PC-3 (cell line): ENCODE results near the gene FOXN3. TPM values are rescaled to one million over a fixed set of nuclear protein-coding genes. Genes with fewer than 3 reads are reported as not detected.

Source experiments
- ATAC-seq: fragments of 200-7000 bp; cut with Tn5 transposase; 2 replicates; pipeline ENCODE4 v1.9.1; 2020; ENCODE audit warnings: mild to moderate bottlenecking, moderate library complexity
- BruUV-seq: library from RNA; stranded (reverse); fragments of 400-500 nt; replicated peaks from 2 replicates; lab custom pipeline; 2021; lab: Mats Ljungman, UMichigan
- CTCF ChIA-PET: fragments of 300-600 bp; sonication (Branson Sonifier 250); formaldehyde crosslinking; loops from one replicate; lab custom pipeline; 2022; ENCODE audit warnings: antibody characterized with exemption; lab: Charles Lee
- POLR2A ChIA-PET: fragments of 300-600 bp; sonication (Branson Sonifier 250); formaldehyde crosslinking; loops from one replicate; lab custom pipeline; 2022; ENCODE audit warnings: antibody characterized with exemption; ENCODE audit not compliant: unreplicated experiment; lab: Charles Lee
- DNase-seq: peaks from one replicate; pipeline ENCODE4 v3.0.0-alpha.2; 2015
- H2AFZ ChIP-seq: fragments of 300-600 bp; sonication (generic); 2 replicates; pipeline ENCODE4 v1.6.0; 2016; ENCODE audit warnings: antibody characterized with exemption, low read length
- H3F3A ChIP-seq: fragments of 300-600 bp; sonication (generic); one replicate; pipeline ENCODE4 v1.6.0; 2017; ENCODE audit warnings: antibody characterized with exemption, low read length, control low read depth, mild to moderate bottlenecking; ENCODE audit not compliant: unreplicated experiment
- H3K27ac ChIP-seq: fragments of 300-600 bp; sonication (generic); 2 replicates; pipeline ENCODE4 v1.5.1; 2016; ENCODE audit warnings: mild to moderate bottlenecking, low read length
- H3K27me3 ChIP-seq: fragments of 300-600 bp; sonication (generic); 2 replicates; pipeline ENCODE4 v1.6.1; 2016; ENCODE audit warnings: low read length, mixed read lengths
- H3K36me3 ChIP-seq: fragments of 300-600 bp; sonication (generic); 2 replicates; pipeline ENCODE4 v1.6.1; 2016; ENCODE audit warnings: low read depth, mixed run types, low read length, mixed read lengths
- H3K4me1 ChIP-seq: fragments of 300-600 bp; sonication (generic); 2 replicates; pipeline ENCODE4 v1.5.1; 2016; ENCODE audit warnings: low read length; ENCODE audit not compliant: insufficient read depth
- H3K4me2 ChIP-seq: fragments of 300-600 bp; sonication (generic); 2 replicates; pipeline ENCODE4 v1.6.0; 2016; ENCODE audit warnings: low read length
- H3K4me3 ChIP-seq: fragments of 300-600 bp; sonication (generic); 2 replicates; pipeline ENCODE4 v1.5.1; 2016; ENCODE audit warnings: mild to moderate bottlenecking, low read length, mixed read lengths
- H3K79me2 ChIP-seq: fragments of 300-600 bp; sonication (generic); 2 replicates; pipeline ENCODE4 v1.6.1; 2017; ENCODE audit warnings: low read length, mixed read lengths
- H3K9ac ChIP-seq: fragments of 300-600 bp; sonication (generic); 2 replicates; pipeline ENCODE4 v1.6.0; 2016; ENCODE audit warnings: mild to moderate bottlenecking, low read length
- H3K9me2 ChIP-seq: fragments of 300-600 bp; sonication (generic); replicated peaks from 2 replicates; pipeline ENCODE4 v1.6.1; 2016; ENCODE audit warnings: mixed run types, low read length, mixed read lengths
- H3K9me3 ChIP-seq: fragments of 300-600 bp; sonication (generic); 2 replicates; pipeline ENCODE4 v1.6.1; 2016; ENCODE audit warnings: low read length, mixed read lengths
- H4K20me1 ChIP-seq: fragments of 300-600 bp; sonication (generic); 2 replicates; pipeline ENCODE4 v1.6.1; 2016; ENCODE audit warnings: low read length, mixed read lengths
- CTCF ChIP-seq: fragments of 300-600 bp; sonication (generic); conservative IDR thresholded peaks from 2 replicates; pipeline ENCODE4 v1.5.1; 2017; ENCODE audit warnings: antibody characterized with exemption, low read depth, mild to moderate bottlenecking, low read length
- EZH2 ChIP-seq: fragments of 300-600 bp; sonication (generic); IDR thresholded peaks from one replicate; pipeline ENCODE4 v1.6.1; 2017; ENCODE audit warnings: antibody characterized with exemption, mild to moderate bottlenecking, low read length; ENCODE audit not compliant: unreplicated experiment
- EZH2phosphoT487 ChIP-seq: fragments of 300-600 bp; sonication (generic); IDR thresholded peaks from 2 replicates; pipeline ENCODE4 v1.6.1; 2018; ENCODE audit warnings: mild to moderate bottlenecking, antibody characterized with exemption, low read length, borderline replicate concordance
- intact Hi-C: fragments of 100-400 bp; cut with micrococcal nuclease; formaldehyde crosslinking; loops from 2 replicates; pipeline ENCODE4 v1.9.0; 2023
- total RNA-seq: library from RNA; depleted of rRNA; stranded (reverse); fragments of >200 nt; gene quantifications from 2 replicates; pipeline ENCODE4 v1.2.3, GENCODE V29; 2014

Gene FOXN3
- total RNA-seq, 1 experiment from 2014 or later, result 13.3 TPM

GRCh38 chr14:89194376-89194775, 222.7 kb downstream of the FOXN3 start:
- H3K9me3 ChIP-seq, result no peaks in the 10 kb centered on the region
- no peaks in the 10 kb centered on the region for H3F3A ChIP-seq
- H3K36me3 ChIP-seq, result no peaks in the 10 kb centered on the region
- no peak overlapping the region for H3K9ac ChIP-seq
- no TSS peak for BruUV-seq
- H3K4me2 ChIP-seq, result no peak overlapping the region
- intact Hi-C loops, result no loop called here
- no peak overlapping the region for H3K4me3 ChIP-seq
- DNase-seq, result no peak
- no peaks in the 10 kb centered on the region for H3K9me2 ChIP-seq
- no peaks in the 10 kb centered on the region for H3K79me2 ChIP-seq
- H3K27ac ChIP-seq, result no peak overlapping the region
- no peaks in the 10 kb centered on the region for H3K4me1 ChIP-seq
- ChIA-PET CTCF (no interaction called here), POLR2A (no interaction called here)
- TF ChIP-seq EZH2, result no peak
- TF ChIP-seq CTCF, result no peak
- no peak for TF ChIP-seq EZH2phosphoT487
- no peaks in the 10 kb centered on the region for H4K20me1 ChIP-seq
- ATAC-seq, result no peak
- no peaks in the 10 kb centered on the region for H3K27me3 ChIP-seq
- no peak overlapping the region for H2AFZ ChIP-seq

GRCh38 chr14:89190765-89191513, 226.1 kb downstream of the FOXN3 start:
- ChIA-PET CTCF (no interaction called here), POLR2A (no interaction called here)
- Histone ChIP-seq H3K4me1 (peaks cover 15% of the 10 kb centered on the region), H3K27me3 (no peaks in the 10 kb centered on the region), H4K20me1 (no peaks in the 10 kb centered on the region), H2AFZ (no peak overlapping the region), H3K36me3 (no peaks in the 10 kb centered on the region), H3F3A (no peaks in the 10 kb centered on the region), H3K9me3 (no peaks in the 10 kb centered on the region), H3K27ac (no peak overlapping the region), H3K9ac (no peak overlapping the region), H3K9me2 (no peaks in the 10 kb centered on the region), H3K4me2 (no peak overlapping the region), H3K4me3 (no peak overlapping the region), H3K79me2 (no peaks in the 10 kb centered on the region)
- TF ChIP-seq EZH2phosphoT487 (no peak), EZH2 (no peak), CTCF (no peak)
- BruUV-seq, result no TSS peak
- DNase-seq, result no peak
- ATAC-seq, result no peak
- intact Hi-C loops, result no loop called here

- no peaks in the 10 kb centered on the region for H3K36me3 ChIP-seq
- peaks cover 20% of the 10 kb centered on the region for H3K4me1 ChIP-seq
- ATAC-seq (no peak), DNase-seq (no peak)
- no peak overlapping the region for H3K9ac ChIP-seq
- no peaks in the 10 kb centered on the region for H3K9me2 ChIP-seq
- POLR2A ChIA-PET, result no interaction called here
- no TSS peak for BruUV-seq
- no peaks in the 10 kb centered on the region for H3K27me3 ChIP-seq
- H3K27ac ChIP-seq, result no peak overlapping the region
- H3K4me2 ChIP-seq, result no peak overlapping the region
- CTCF ChIA-PET, result no interaction called here
- no peaks in the 10 kb centered on the region for H4K20me1 ChIP-seq
- intact Hi-C loops, result no loop called here
- H3K79me2 ChIP-seq, result no peaks in the 10 kb centered on the region
- no peaks in the 10 kb centered on the region for H3K9me3 ChIP-seq
- no peak overlapping the region for H2AFZ ChIP-seq
- H3K4me3 ChIP-seq, result no peak overlapping the region
- H3F3A ChIP-seq, result no peaks in the 10 kb centered on the region
- TF ChIP-seq CTCF, result no peak
- no peak for TF ChIP-seq EZH2
- no peak for TF ChIP-seq EZH2phosphoT487
Observed at GRCh38 chr14:89188492-89188891, 228.5 kb downstream of the FOXN3 start.
